Prostate gland (tissue), 2 donors: ENCODE measurements around the gene FBXO22. TPM values are rescaled to one million over a fixed set of nuclear protein-coding genes. Genes with fewer than 3 reads are reported as not detected.
"Not testable (repeated sequence)": the region's sequence is repeated elsewhere in the genome, so short reads cannot be mapped to it uniquely, and the experiment has no call there.

Experiments
- DNase-seq: peaks from one replicate; pipeline ENCODE4 v3.0.0-alpha.2; 2019; ENCODE audit warnings: low spot score
- H3K27ac ChIP-seq, 2 donors: fragments of 200-600 bp; sonication (generic); 2 replicates each; pipeline ENCODE4 v1.5.1; 2017 to 2019
- H3K27me3 ChIP-seq: fragments of 200-600 bp; sonication (generic); replicated peaks from 2 replicates; pipeline ENCODE4 v1.5.1; 2019; ENCODE audit not compliant: insufficient read depth
- H3K36me3 ChIP-seq, 2 donors: fragments of 200-600 bp; sonication (generic); 1 replicate in 1 of 2; 2 replicates in 1 of 2; pipeline versions ENCODE4 v1.5.1 to v1.8.1; 2017 to 2019
- H3K4me1 ChIP-seq: fragments of 200-600 bp; sonication (generic); replicated peaks from 2 replicates; pipeline ENCODE4 v1.5.1; 2019
- H3K4me3 ChIP-seq, 2 donors: fragments of 200-600 bp; sonication (generic); 2 replicates each; pipeline ENCODE4 v1.5.1; 2017 to 2019
- H3K9me3 ChIP-seq: fragments of 200-600 bp; sonication (generic); 2 replicates; pipeline ENCODE4 v1.5.1; 2017
- POLR2A ChIP-seq: fragments of 450-650 bp; IDR thresholded peaks from one replicate; pipeline ENCODE4 v1.6.1; 2016; ENCODE audit warnings: antibody characterized with exemption, mild to moderate bottlenecking
- POLR2AphosphoS5 ChIP-seq: sonication (generic); formaldehyde crosslinking; IDR thresholded peaks from one replicate; pipeline ENCODE4 v1.6.1; 2017; ENCODE audit warnings: antibody characterized with exemption
- WGBS: methylation state at CpG from one replicate; pipeline ENCODE4 v1.1.5; 2018; 5-methylcytosine and 5-hydroxymethylcytosine counted together
- intact Hi-C: fragments of 100-400 bp; cut with DNase I; formaldehyde crosslinking; loops from one replicate; pipeline ENCODE4 v1.14.2; 2022
- total RNA-seq, 2 donors: library from RNA; depleted of rRNA; stranded (reverse); fragments of >200 nt; gene quantifications; one replicate each; pipeline ENCODE4 v1.1.0, GENCODE V29; 2016
- TF ChIP-seq, protein P1 (sequence below), 4 experiments: fragments of 200-600 bp in 2 of 4; fragments of 450-650 bp in 2 of 4; sonication (generic) in 2 of 4; IDR thresholded peaks; 1 replicate in 3 of 4; 2 replicates in 1 of 4; pipeline ENCODE4 v1.5.1; 2016 to 2019; ENCODE audit warnings: antibody characterized with exemption in 4 of 4, mild to moderate bottlenecking in 2 of 4, moderate library complexity in 2 of 4

The FBXO22 gene
- total RNA-seq, 2 donors from 2014 or later, result 10.8 to 34.7 TPM

DNA sequence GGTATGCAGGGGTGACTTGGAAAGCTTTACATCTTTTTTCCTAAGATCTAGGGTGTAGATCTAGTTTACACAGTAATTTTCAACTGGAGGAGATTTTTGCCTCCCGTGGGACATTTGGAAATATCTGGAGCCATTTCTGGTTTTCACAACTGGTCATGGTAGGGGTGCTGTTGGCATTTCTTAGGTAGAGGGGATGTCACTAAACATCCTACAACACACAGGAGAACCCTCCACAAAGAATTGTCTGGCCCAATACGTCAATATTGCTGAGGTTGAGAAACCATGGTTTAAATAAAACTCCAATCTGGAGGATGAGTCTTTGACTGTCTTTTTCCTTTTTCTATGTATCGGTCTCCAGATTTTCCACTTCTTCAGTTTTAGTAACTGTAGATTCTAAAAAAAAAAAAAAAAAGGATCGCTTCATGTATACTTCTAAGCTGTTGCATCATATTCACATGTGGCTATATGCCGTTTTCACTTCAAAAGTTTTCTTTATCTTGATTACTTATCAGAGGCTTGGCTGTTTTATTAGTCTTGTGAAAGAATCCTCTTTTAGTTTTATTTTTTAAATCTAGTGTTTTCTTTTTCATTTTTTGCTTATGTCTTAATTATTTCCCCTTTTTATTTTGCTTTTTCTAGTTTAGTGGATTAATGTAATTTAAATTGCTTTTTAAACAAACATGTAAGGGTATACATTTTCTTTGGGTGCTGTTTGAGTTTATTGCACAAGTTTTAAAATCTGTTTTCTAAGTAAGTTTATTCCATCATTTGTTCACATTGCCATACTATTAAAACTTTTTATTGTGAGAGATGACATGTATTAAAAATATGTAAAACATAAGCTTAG is 39.2 kb upstream of the FBXO22 start:
- H3K27ac ChIP-seq, result no peak overlapping the region

DNA sequence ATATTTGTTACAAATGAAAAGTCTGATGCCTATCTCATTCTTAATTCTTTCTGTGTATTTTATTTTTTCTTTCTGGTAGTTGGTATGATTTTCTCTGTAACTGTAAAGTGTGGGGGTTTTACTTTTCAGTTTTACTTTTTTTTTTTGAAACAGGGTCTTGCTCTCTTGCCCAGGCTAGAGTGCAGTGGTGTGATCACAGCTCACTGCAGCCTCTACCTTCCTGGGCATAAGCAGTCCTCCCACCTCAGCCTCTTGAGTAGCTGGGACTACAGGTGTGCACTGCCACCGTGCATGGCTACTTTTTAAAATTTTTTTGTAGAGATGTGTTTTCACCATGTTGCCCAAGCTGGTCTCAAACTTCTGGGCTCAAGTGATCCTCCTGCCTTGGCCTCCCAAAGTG is 37.6 kb upstream of the FBXO22 start:
- H3K4me1 ChIP-seq, H3K4me3 ChIP-seq, intact Hi-C loops, H3K36me3 ChIP-seq, H3K27me3 ChIP-seq, H3K27ac ChIP-seq, H3K9me3 ChIP-seq, DNase-seq: not testable (repeated sequence)
- WGBS, result 78% methylated on average over 1 of the region's 1 CpG

More for the DNA sequence above, 39.2 kb upstream of the FBXO22 start:
- Histone ChIP-seq H3K9me3 (no peaks in the 10 kb centered on the region), H3K36me3 (no peaks in the 10 kb centered on the region), H3K27me3 (no peaks in the 10 kb centered on the region), H3K4me3 (no peak overlapping the region), H3K4me1 (no peaks in the 10 kb centered on the region)
- intact Hi-C loops, result no loop called here
- TF ChIP-seq POLR2A, result no peak
- TF ChIP-seq, protein P1, sequence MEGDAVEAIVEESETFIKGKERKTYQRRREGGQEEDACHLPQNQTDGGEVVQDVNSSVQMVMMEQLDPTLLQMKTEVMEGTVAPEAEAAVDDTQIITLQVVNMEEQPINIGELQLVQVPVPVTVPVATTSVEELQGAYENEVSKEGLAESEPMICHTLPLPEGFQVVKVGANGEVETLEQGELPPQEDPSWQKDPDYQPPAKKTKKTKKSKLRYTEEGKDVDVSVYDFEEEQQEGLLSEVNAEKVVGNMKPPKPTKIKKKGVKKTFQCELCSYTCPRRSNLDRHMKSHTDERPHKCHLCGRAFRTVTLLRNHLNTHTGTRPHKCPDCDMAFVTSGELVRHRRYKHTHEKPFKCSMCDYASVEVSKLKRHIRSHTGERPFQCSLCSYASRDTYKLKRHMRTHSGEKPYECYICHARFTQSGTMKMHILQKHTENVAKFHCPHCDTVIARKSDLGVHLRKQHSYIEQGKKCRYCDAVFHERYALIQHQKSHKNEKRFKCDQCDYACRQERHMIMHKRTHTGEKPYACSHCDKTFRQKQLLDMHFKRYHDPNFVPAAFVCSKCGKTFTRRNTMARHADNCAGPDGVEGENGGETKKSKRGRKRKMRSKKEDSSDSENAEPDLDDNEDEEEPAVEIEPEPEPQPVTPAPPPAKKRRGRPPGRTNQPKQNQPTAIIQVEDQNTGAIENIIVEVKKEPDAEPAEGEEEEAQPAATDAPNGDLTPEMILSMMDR (IDR thresholded peaks at IDR 0.05), result no peak
- TF ChIP-seq POLR2AphosphoS5, result no peak
- no peak for DNase-seq
- 62% methylated on average over 5 of the region's 5 CpGs for WGBS

GRCh38 chr15:75866916-75867315 is 36.8 kb upstream of the FBXO22 start:
- TF ChIP-seq POLR2AphosphoS5, result no peak
- TF ChIP-seq, protein P1 (IDR thresholded peaks at IDR 0.05), result no peak
- no peak for TF ChIP-seq POLR2A
- H3K4me3 ChIP-seq, result no peak overlapping the region
- no peak overlapping the region for H3K27ac ChIP-seq
- H3K4me1 ChIP-seq, result no peaks in the 10 kb centered on the region
- DNase-seq, result no peak
- H3K27me3 ChIP-seq, result no peaks in the 10 kb centered on the region
- no peaks in the 10 kb centered on the region for H3K36me3 ChIP-seq
- intact Hi-C loops, result no loop called here
- H3K9me3 ChIP-seq, result no peaks in the 10 kb centered on the region

DNA sequence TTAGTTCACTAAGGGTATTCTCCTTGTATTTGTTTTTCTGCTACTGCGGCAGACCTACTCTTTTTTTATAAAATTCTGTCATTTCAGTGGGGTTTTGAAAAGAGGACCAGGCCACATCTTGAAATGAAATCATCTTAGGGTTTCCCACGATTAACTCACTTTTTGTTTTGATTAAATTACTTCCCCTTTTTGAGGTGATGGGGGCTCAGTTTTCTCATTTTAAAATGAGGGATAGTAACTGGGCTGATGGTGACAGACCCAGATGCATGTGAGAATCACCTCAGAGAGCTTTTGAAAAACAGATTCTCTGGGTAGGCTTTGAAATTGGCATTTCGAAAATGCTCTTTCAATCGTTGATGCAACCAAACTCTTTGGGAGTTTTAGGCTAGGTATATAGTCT is 36.2 kb upstream of the FBXO22 start:
- H3K4me1 ChIP-seq, result no peaks in the 10 kb centered on the region
- H3K36me3 ChIP-seq, result no peaks in the 10 kb centered on the region
- TF ChIP-seq POLR2AphosphoS5 (no peak), POLR2A (no peak)
- TF ChIP-seq, protein P1 (IDR thresholded peaks at IDR 0.05), result no peak
- H3K27me3 ChIP-seq, result no peaks in the 10 kb centered on the region
- no peak overlapping the region for H3K4me3 ChIP-seq
- DNase-seq, result no peak
- intact Hi-C loops, result no loop called here
- WGBS, result 85% methylated on average over 4 of the region's 4 CpGs
- no peaks in the 10 kb centered on the region for H3K9me3 ChIP-seq
- H3K27ac ChIP-seq, result no peak overlapping the region

GRCh38 chr15:75868019-75868418 is 35.7 kb upstream of the FBXO22 start:
- no peak overlapping the region for H3K27ac ChIP-seq
- no peak for DNase-seq
- no peaks in the 10 kb centered on the region for H3K9me3 ChIP-seq
- H3K4me3 ChIP-seq, result no peak overlapping the region
- no peaks in the 10 kb centered on the region for H3K27me3 ChIP-seq
- intact Hi-C loops, result no loop called here
- no peaks in the 10 kb centered on the region for H3K4me1 ChIP-seq
- no peak for TF ChIP-seq POLR2A
- TF ChIP-seq, protein P1 (IDR thresholded peaks at IDR 0.05), result no peak
- no peak for TF ChIP-seq POLR2AphosphoS5
- H3K36me3 ChIP-seq, result no peaks in the 10 kb centered on the region
- 93% methylated on average over 3 of the region's 3 CpGs for WGBS
